ENCODE measurements around the gene LIN37. TPM values are rescaled to one million over a fixed set of nuclear protein-coding genes. Genes with fewer than 3 reads are reported as not detected.

LIN37 gene
- total and polyA plus RNA-seq, 4 donors, result 2.6 to 7.0 (median 6.1) TPM

- Histone ChIP-seq H3K9ac (ENCODE audit: low read depth in 1 of 2, low read length in 2 of 2) (no peak overlapping the region), H3K27me3 (ENCODE audit: control insufficient read depth in 4 of 4, insufficient read depth in 4 of 4, low read length in 3 of 4) (no peaks in the 10 kb centered on the region), H3K36me3 (ENCODE audit: control insufficient read depth in 4 of 4, insufficient read depth in 3 of 4, low read depth in 1 of 4, low read length in 3 of 4) (peaks cover 65 to 87% (median 75%) of the 10 kb centered on the region in 4 donors), H3K9me3 (ENCODE audit: control insufficient read depth in 4 of 4, low read length in 3 of 4) (no peaks in the 10 kb centered on the region), H3K4me1 (ENCODE audit: control insufficient read depth in 4 of 4, insufficient read depth in 4 of 4, low read length in 3 of 4) (peaks cover 0 to 2% (median 0%) of the 10 kb centered on the region in 4 donors), H3K4me3 (ENCODE audit: low read depth in 1 of 3, low read length in 3 of 3) (no peak overlapping the region), H3K27ac (ENCODE audit: low read depth in 1 of 2, low read length in 2 of 2) (no peak overlapping the region)
- WGBS, result 95% methylated on average over 23 of the region's 23 CpGs
- DNase-seq (ENCODE audit: low spot score), result no peak
- no peak for TF ChIP-seq TAF1 (conservative IDR thresholded peaks at IDR 0.05)
- TF ChIP-seq RXRA (IDR thresholded peaks at IDR 0.05), result no peak
Measured at GRCh38 chr19:35725216-35725861, 23.0 kb upstream of the LIN37 start.

DNA sequence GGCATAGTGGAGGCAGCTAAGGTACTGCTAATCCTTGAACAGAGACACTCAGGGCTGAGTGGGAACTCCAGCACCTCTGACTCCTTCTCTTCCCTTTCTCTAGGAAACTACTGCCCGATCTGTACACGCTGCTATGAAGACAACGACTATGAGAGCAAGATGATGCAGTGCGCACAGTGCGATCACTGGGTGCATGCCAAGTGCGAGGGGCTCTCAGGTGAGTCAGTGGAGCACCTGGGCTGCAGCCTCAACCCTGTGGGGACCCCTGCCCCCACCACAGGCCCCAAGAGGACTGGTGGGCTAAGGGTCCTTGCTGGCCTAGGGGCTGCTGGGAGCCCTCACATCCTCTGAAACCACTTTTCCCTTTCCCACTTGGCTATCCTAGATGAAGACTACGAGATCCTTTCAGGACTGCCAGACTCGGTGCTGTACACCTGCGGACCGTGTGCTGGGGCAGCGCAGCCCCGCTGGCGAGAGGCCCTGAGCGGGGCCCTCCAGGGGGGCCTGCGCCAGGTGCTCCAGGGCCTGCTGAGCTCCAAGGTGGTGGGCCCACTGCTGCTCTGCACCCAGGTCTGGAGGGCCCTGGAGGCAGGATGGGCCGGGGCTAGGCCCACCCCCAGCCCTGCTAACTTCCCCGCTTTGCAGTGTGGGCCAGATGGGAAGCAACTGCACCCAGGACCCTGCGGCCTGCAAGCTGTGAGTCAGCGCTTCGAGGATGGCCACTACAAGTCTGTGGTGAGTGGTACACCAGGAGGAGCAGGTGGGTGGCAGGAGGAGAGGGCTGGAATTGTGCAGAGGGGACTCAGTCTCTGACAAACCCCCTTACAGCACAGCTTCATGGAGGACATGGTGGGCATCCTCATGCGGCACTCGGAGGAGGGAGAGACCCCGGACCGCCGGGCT, 21.1 kb upstream of the LIN37 start:
- WGBS, result 97% methylated on average over 25 of the region's 25 CpGs
- no peak overlapping the region for H3K27ac ChIP-seq (ENCODE audit: low read depth in 1 of 2, low read length in 2 of 2)
- H3K4me1 ChIP-seq (ENCODE audit: control insufficient read depth in 4 of 4, insufficient read depth in 4 of 4, low read length in 3 of 4), result no peaks in the 10 kb centered on the region
- H3K27me3 ChIP-seq (ENCODE audit: control insufficient read depth in 4 of 4, insufficient read depth in 4 of 4, low read length in 3 of 4), result no peaks in the 10 kb centered on the region
- DNase-seq (ENCODE audit: low spot score), result no peak
- TF ChIP-seq REST (IDR thresholded peaks at IDR 0.05) (no peak), YY1 (IDR thresholded peaks at IDR 0.05) (no peak), FOXA1 (IDR thresholded peaks at IDR 0.05) (no peak), JUND (IDR thresholded peaks at IDR 0.05) (no peak), NR2F2 (IDR thresholded peaks at IDR 0.05) (no peak), FOXA2 (IDR thresholded peaks at IDR 0.05) (no peak), MAX (IDR thresholded peaks at IDR 0.05) (no peak), ZBTB33 (IDR thresholded peaks at IDR 0.05) (no peak), SP1 (IDR thresholded peaks at IDR 0.05) (no peak), GABPA (IDR thresholded peaks at IDR 0.05 in 1 of 2, conservative IDR thresholded peaks at IDR 0.05 in 1 of 2) (no peak), HNF4A (conservative IDR thresholded peaks at IDR 0.05) (no peak), TAF1 (conservative IDR thresholded peaks at IDR 0.05) (no peak)
- TF ChIP-seq, protein P1, sequence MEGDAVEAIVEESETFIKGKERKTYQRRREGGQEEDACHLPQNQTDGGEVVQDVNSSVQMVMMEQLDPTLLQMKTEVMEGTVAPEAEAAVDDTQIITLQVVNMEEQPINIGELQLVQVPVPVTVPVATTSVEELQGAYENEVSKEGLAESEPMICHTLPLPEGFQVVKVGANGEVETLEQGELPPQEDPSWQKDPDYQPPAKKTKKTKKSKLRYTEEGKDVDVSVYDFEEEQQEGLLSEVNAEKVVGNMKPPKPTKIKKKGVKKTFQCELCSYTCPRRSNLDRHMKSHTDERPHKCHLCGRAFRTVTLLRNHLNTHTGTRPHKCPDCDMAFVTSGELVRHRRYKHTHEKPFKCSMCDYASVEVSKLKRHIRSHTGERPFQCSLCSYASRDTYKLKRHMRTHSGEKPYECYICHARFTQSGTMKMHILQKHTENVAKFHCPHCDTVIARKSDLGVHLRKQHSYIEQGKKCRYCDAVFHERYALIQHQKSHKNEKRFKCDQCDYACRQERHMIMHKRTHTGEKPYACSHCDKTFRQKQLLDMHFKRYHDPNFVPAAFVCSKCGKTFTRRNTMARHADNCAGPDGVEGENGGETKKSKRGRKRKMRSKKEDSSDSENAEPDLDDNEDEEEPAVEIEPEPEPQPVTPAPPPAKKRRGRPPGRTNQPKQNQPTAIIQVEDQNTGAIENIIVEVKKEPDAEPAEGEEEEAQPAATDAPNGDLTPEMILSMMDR (IDR thresholded peaks at IDR 0.05; ENCODE audit: low read depth, low read length, missing input control), result no peak
- TF ChIP-seq, protein P2, sequence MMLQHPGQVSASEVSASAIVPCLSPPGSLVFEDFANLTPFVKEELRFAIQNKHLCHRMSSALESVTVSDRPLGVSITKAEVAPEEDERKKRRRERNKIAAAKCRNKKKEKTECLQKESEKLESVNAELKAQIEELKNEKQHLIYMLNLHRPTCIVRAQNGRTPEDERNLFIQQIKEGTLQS (IDR thresholded peaks at IDR 0.05), result no peak
- no peak overlapping the region for H3K9ac ChIP-seq (ENCODE audit: low read depth in 1 of 2, low read length in 2 of 2)
- no peak overlapping the region for H3K4me3 ChIP-seq (ENCODE audit: low read depth in 1 of 3, low read length in 3 of 3)
- H3K36me3 ChIP-seq (ENCODE audit: control insufficient read depth in 4 of 4, insufficient read depth in 3 of 4, low read depth in 1 of 4, low read length in 3 of 4), result peaks cover 68 to 97% (median 81%) of the 10 kb centered on the region in 4 donors
- H3K9me3 ChIP-seq (ENCODE audit: control insufficient read depth in 4 of 4, low read length in 3 of 4), result no peaks in the 10 kb centered on the region

Data from liver (tissue), 9 donors.